Adrenal gland (tissue), 12 donors: ENCODE data around the gene UHRF1. TPM values are rescaled to one million over a fixed set of nuclear protein-coding genes. Genes with fewer than 3 reads are reported as not detected.

Experiments
- DNase-seq, 7 donors: peaks; one replicate each; pipeline ENCODE4 v3.0.0-alpha.2; 2019 to 2020
- H3K27ac ChIP-seq, 5 donors: fragments of 200-600 bp; sonication (generic) in 4 of 5; 1 replicate in 3 of 5; 2 replicates in 2 of 5; pipeline versions ENCODE4 v1.5.1 to v1.8.0; 2016 to 2020; ENCODE audit warnings: mild to moderate bottlenecking in 1 of 5
- H3K27me3 ChIP-seq: fragments of 200-600 bp; 2 replicates; pipeline ENCODE4 v1.8.0; 2021
- H3K36me3 ChIP-seq, 2 donors: fragments of 200-600 bp; replicated peaks in 1 of 2; 1 replicate in 1 of 2; 2 replicates in 1 of 2; pipeline versions ENCODE4 v1.5.1 to v1.8.0; 2018 to 2022
- H3K4me1 ChIP-seq, 2 donors: fragments of 200-600 bp; replicated peaks in 1 of 2; 1 replicate in 1 of 2; 2 replicates in 1 of 2; pipeline versions ENCODE4 v1.5.1 to v1.8.0; 2018 to 2021
- H3K4me3 ChIP-seq, 4 donors: fragments of 200-600 bp; sonication (generic) in 3 of 4; one replicate each; pipeline ENCODE4 v1.5.1; 2016 to 2018
- H3K9me3 ChIP-seq, 3 donors: fragments of 200-600 bp; sonication (generic) in 1 of 3; replicated peaks in 1 of 3; 1 replicate in 2 of 3; 2 replicates in 1 of 3; pipeline versions ENCODE4 v1.5.1 to v1.8.0; 2016 to 2021
- CTCF ChIP-seq, 6 experiments: fragments of 450-650 bp in 4 of 6; fragments of 200-600 bp in 2 of 6; sonication (generic) in 1 of 6; IDR thresholded peaks; 1 replicate in 5 of 6; 2 replicates in 1 of 6; pipeline versions ENCODE4 v1.5.1 to v1.8.0; 2016 to 2021; ENCODE audit warnings: antibody characterized with exemption in 6 of 6, mild to moderate bottlenecking in 2 of 6, moderate library complexity in 1 of 6
- POLR2A ChIP-seq, 2 donors: fragments of 450-650 bp; IDR thresholded peaks; one replicate each; pipeline ENCODE4 v1.6.1; 2017; ENCODE audit warnings: antibody characterized with exemption in 2 of 2, mild to moderate bottlenecking in 2 of 2, moderate library complexity in 1 of 2
- WGBS, 4 donors: extraction: QIAGEN DNeasy Blood & Tissue Kit in 2 of 4; methylation state at CpG; one replicate each; pipeline versions ENCODE4 v1.1.5 to v1.1.7; 2013 to 2017; 5-methylcytosine and 5-hydroxymethylcytosine counted together
- intact Hi-C, 2 donors: fragments of 100-400 bp; cut with DNase I; formaldehyde crosslinking; loops; one replicate each; pipeline versions ENCODE4 v1.14.1 to v1.15.0; 2022 to 2023
- polyA plus RNA-seq, 3 donors: library from polyadenylated mRNA; stranded (reverse); fragments of 200-250 nt in 2 of 3; fragments of 350-450 nt in 1 of 3; fragmentation: Illumina TruSeq in 1 of 3; extraction: RNeasy Lipid Tissue Mini Kit (QIAGEN cat#74804) in 1 of 3; gene quantifications; one replicate each; pipeline ENCODE4 v1.2.3, GENCODE V29; 2013 to 2014
- total RNA-seq, 9 donors: library from RNA; depleted of rRNA in 4 of 9; stranded (reverse); fragments of >200 nt in 4 of 9; fragments of 120-200 nt in 1 of 9; fragmentation: NEBNext Ultra II Directional in 1 of 9; extraction: Animal tissue kit (Norgen Biotek cat#: 25700) in 1 of 9; gene quantifications; one replicate each; pipeline versions ENCODE4 v1.1.0 to v1.2.4, GENCODE V29; 2013 to 2023
- donor health status: healthy with polysubstance abuse.
- donor health status: Bipolar disorder and iron deficiency.
- donor health status: DM: yes; HTN: yes; CAD: no.
- donor health status: DM: no; HTN: no; CAD: no.
- donor health status: DM: no; HTN: no; CAD: no.
- donor health status: DM: yes; HTN: yes; CAD: no.

Gene UHRF1
- total and polyA plus RNA-seq, 12 donors = 0.56 to 11.0 (median 1.1) TPM

GRCh38 chr19:4984438-4984990, 75.2 kb downstream of the UHRF1 start:
- peaks cover 19 to 38% of the 10 kb centered on the region in 2 donors for H3K4me1 ChIP-seq
- DNase-seq = no peak
- H3K27me3 ChIP-seq = no peaks in the 10 kb centered on the region
- 70 to 81% (median 77%) methylated on average over 11 to 18 of the region's 18 CpGs for WGBS, 4 donors
- H3K27ac ChIP-seq = no peak overlapping the region
- intact Hi-C loops = no loop called here
- H3K36me3 ChIP-seq = no peaks in the 10 kb centered on the region
- no peak for TF ChIP-seq CTCF (IDR thresholded peaks at IDR 0.05)
- TF ChIP-seq POLR2A (IDR thresholded peaks at IDR 0.05) = no peak
- no peaks in the 10 kb centered on the region for H3K9me3 ChIP-seq
- no peak overlapping the region for H3K4me3 ChIP-seq

DNA sequence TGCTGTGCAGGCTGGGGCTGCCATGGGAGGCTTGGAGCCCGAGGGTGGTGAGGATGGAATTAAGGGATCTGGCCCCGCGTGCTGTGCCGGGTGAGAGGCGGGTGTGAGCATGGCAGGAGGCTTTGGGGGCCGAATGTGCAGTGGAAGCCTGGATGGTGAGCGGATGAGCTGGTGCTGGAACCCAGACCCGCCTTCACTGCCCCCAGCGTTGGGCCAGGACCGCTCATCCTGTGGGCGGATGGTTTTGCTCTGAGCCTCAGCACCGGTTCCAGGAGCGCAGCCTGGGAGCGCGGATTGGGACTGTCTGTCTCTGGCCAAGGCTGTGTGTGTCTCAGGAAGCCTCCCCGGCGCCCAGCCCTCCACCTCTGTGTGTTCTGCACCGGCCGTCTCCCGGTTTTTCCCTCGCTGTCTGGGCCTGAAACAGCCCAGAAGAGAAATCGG, 76.3 kb downstream of the UHRF1 start:
- Histone ChIP-seq H3K27ac (peak overlapping the region in 1 of 5 donors; percentile 10), H3K9me3 (no peaks in the 10 kb centered on the region), H3K36me3 (no peaks in the 10 kb centered on the region), H3K27me3 (no peaks in the 10 kb centered on the region), H3K4me1 (peaks cover 19 to 38% of the 10 kb centered on the region in 2 donors), H3K4me3 (no peak overlapping the region)
- TF ChIP-seq POLR2A (IDR thresholded peaks at IDR 0.05) (no peak), CTCF (IDR thresholded peaks at IDR 0.05) (no peak)
- intact Hi-C loops = no loop called here
- DNase-seq = no peak
- 79 to 94% (median 88%) methylated on average over 10 to 22 of the region's 22 CpGs for WGBS, 4 donors

DNA sequence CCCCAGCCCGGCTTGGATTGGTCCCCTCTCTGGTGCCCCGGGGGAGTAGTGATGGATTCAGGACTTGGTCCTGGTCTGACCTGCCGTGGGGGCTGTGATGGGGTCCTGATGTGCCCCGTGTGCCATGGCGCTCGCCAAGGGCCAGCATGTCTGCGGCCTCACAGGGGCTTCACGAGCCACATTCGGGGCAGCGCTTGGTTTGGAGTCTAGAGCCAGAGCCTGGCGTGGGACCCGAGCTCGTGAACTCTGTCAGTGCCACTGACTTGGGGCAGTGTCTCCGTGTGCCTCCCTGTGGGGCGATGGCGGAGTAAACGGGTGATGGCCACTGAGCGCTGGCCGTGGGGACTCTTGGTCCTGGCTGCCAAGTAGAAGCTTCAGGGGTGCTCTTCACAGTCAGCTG, 76.8 kb downstream of the UHRF1 start:
- intact Hi-C loops = no loop called here
- 87 to 93% (median 89%) methylated on average over 7 to 19 of the region's 19 CpGs for WGBS, 4 donors
- no peaks in the 10 kb centered on the region for H3K9me3 ChIP-seq
- no peak for DNase-seq
- TF ChIP-seq CTCF (IDR thresholded peaks at IDR 0.05) = no peak
- TF ChIP-seq POLR2A (IDR thresholded peaks at IDR 0.05) = no peak
- no peak overlapping the region for H3K4me3 ChIP-seq
- H3K27me3 ChIP-seq = no peaks in the 10 kb centered on the region
- H3K36me3 ChIP-seq = no peaks in the 10 kb centered on the region
- H3K27ac ChIP-seq = peak overlapping the region in 1 of 5 donors; percentile 10
- peaks cover 19 to 42% of the 10 kb centered on the region in 2 donors for H3K4me1 ChIP-seq

- peaks cover 19 to 47% of the 10 kb centered on the region in 2 donors for H3K4me1 ChIP-seq
- H3K9me3 ChIP-seq = no peaks in the 10 kb centered on the region
- no peak overlapping the region for H3K4me3 ChIP-seq
- DNase-seq = peak in 1 of 7 donors; percentile 28
- no peaks in the 10 kb centered on the region for H3K27me3 ChIP-seq
- TF ChIP-seq POLR2A (IDR thresholded peaks at IDR 0.05) (no peak), CTCF (IDR thresholded peaks at IDR 0.05) (no peak)
- intact Hi-C loops = no loop called here
- no peaks in the 10 kb centered on the region for H3K36me3 ChIP-seq
- peak overlapping the region in 1 of 5 donors; percentile 84 for H3K27ac ChIP-seq
- WGBS, 4 donors = 88 to 91% (median 89%) methylated on average over 19 of the region's 19 CpGs
These were observed 77.2 kb downstream of the UHRF1 start for GRCh38 chr19:4986471-4986891.
